DMS 273 (cell line): Measurements from ENCODE around the gene WDR27.
A peak's percentile ranks its signal among the peaks of the same experiment; 100 is the strongest.

Source experiments
- DNase-seq: peaks from one replicate; lab custom pipeline; 2025; ENCODE audit not compliant: unreplicated experiment; lab: John Stamatoyannopoulos, UW

WDR27 gene

GRCh38 chr6:169710009-169710408, 8.2 kb upstream of the WDR27 start:
- DNase-seq: no peak

- DNase-seq: no peak
Observed at GRCh38 chr6:169709293-169709692, 7.5 kb upstream of the WDR27 start.

- DNase-seq: no peak
Observed at GRCh38 chr6:169707772-169708171, 5.9 kb upstream of the WDR27 start.

- DNase-seq: peak; percentile 71
Observed at GRCh38 chr6:169702840-169703246, 1.0 kb upstream of the WDR27 start.

- peak; percentile 75 for DNase-seq
Observed at GRCh38 chr6:169701311-169701953, 397 bp downstream of the WDR27 start.

- DNase-seq: no peak
Observed at GRCh38 chr6:169700296-169700695, 1.5 kb downstream of the WDR27 start.

GRCh38 chr6:169697115-169697514, 4.7 kb downstream of the WDR27 start:
- peak; percentile 20 for DNase-seq

GRCh38 chr6:169695131-169695530, 6.7 kb downstream of the WDR27 start:
- no peak for DNase-seq

GRCh38 chr6:169692516-169692915, 9.3 kb downstream of the WDR27 start:
- DNase-seq: no peak

- DNase-seq: no peak
Observed at GRCh38 chr6:169691260-169691659, 10.6 kb downstream of the WDR27 start.

GRCh38 chr6:169689287-169689686, 12.5 kb downstream of the WDR27 start:
- no peak for DNase-seq

- no peak for DNase-seq
Observed at GRCh38 chr6:169685860-169686259, 16.0 kb downstream of the WDR27 start.

- DNase-seq: no peak
Observed at GRCh38 chr6:169684056-169684455, 17.8 kb downstream of the WDR27 start.

- DNase-seq: no peak
Observed at GRCh38 chr6:169678342-169678741, 23.5 kb downstream of the WDR27 start.

GRCh38 chr6:169677096-169677495, 24.7 kb downstream of the WDR27 start:
- DNase-seq: no peak

- DNase-seq: no peak
Observed at GRCh38 chr6:169675011-169675410, 26.8 kb downstream of the WDR27 start.

GRCh38 chr6:169671563-169671962, 30.3 kb downstream of the WDR27 start:
- DNase-seq: no peak

GRCh38 chr6:169669889-169670288, 31.9 kb downstream of the WDR27 start:
- DNase-seq: no peak

- DNase-seq: no peak
Observed at GRCh38 chr6:169669147-169669546, 32.7 kb downstream of the WDR27 start.

- DNase-seq: no peak
Observed at GRCh38 chr6:169668203-169668847, 33.5 kb downstream of the WDR27 start.

GRCh38 chr6:169667716-169668115, 34.1 kb downstream of the WDR27 start:
- no peak for DNase-seq

- DNase-seq: no peak
Observed at GRCh38 chr6:169666441-169666840, 35.4 kb downstream of the WDR27 start.

- no peak for DNase-seq
Observed at GRCh38 chr6:169665289-169665688, 36.5 kb downstream of the WDR27 start.
